SK-N-SH (cell line): ENCODE results near the gene PFKFB3. TPM values are rescaled to one million over a fixed set of nuclear protein-coding genes. Genes with fewer than 3 reads are reported as not detected.

ENCODE experiments used
- CTCF ChIA-PET: fragments of 300-600, 350-600 bp; formaldehyde crosslinking; extraction: SDS; loops from one replicate; lab custom pipeline; 2021; lab: Yijun Ruan, JAX
- POLR2A ChIA-PET: fragments of 350-600 bp; sonication (Branson Sonifier 250); formaldehyde crosslinking; extraction: SDS; loops from one replicate; lab custom pipeline; 2020; ENCODE audit warnings: antibody characterized with exemption, inconsistent platforms; lab: Yijun Ruan, JAX
- DNase-seq: peaks from one replicate; pipeline ENCODE4 v3.0.0; 2012
- H2AFZ ChIP-seq: fragments of 200-600 bp; sonication (generic); 2 replicates; pipeline ENCODE4 v1.8.1; 2016; ENCODE audit warnings: antibody characterized with exemption, mild to moderate bottlenecking, low read depth
- H3F3A ChIP-seq: fragments of 200-600 bp; sonication (generic); replicated peaks from 2 replicates; pipeline ENCODE3; 2016; ENCODE audit warnings: antibody characterized with exemption, mild to moderate bottlenecking; ENCODE audit not compliant: insufficient read depth
- H3K27ac ChIP-seq, 2 experiments: fragments of 200-500 bp in 1 of 2; fragments of 200-600 bp in 1 of 2; sonication (Bioruptor generic) in 1 of 2; sonication (generic), shearing (Covaris generic) in 1 of 2; 2 replicates each; pipeline versions ENCODE4 v1.5.1 to v1.6.1; 2014 to 2016; ENCODE audit warnings: low read depth in 2 of 2, inconsistent platforms in 1 of 2, low read length in 1 of 2, mild to moderate bottlenecking in 1 of 2, mixed read lengths in 1 of 2
- H3K27me3 ChIP-seq: fragments of 200-600 bp; sonication (generic), shearing (Covaris generic); 2 replicates; pipeline ENCODE4 v1.6.1; 2016; ENCODE audit warnings: mixed run types; ENCODE audit not compliant: insufficient read depth
- H3K36me3 ChIP-seq, 2 experiments: fragments of 200-500 bp in 1 of 2; fragments of 200-600 bp in 1 of 2; sonication (Bioruptor generic) in 1 of 2; sonication (generic) in 1 of 2; replicated peaks in 1 of 2; 2 replicates each; pipeline versions ENCODE3 to v1.5.1; 2014 to 2016; ENCODE audit warnings: low read length in 1 of 2, mild to moderate bottlenecking in 1 of 2; ENCODE audit not compliant: insufficient read depth in 2 of 2, control insufficient read depth in 1 of 2
- H3K4me1 ChIP-seq, 2 experiments: fragments of 200-500 bp in 1 of 2; fragments of 200-600 bp in 1 of 2; sonication (Bioruptor generic) in 1 of 2; sonication (generic), shearing (Covaris generic) in 1 of 2; 2 replicates each; pipeline versions ENCODE4 v1.5.1 to v1.6.1; 2014 to 2016; ENCODE audit warnings: low read depth in 1 of 2, low read length in 1 of 2, mixed run types in 1 of 2; ENCODE audit not compliant: insufficient read depth in 2 of 2, control insufficient read depth in 1 of 2
- H3K4me2 ChIP-seq: fragments of 200-600 bp; sonication (generic), shearing (Covaris generic); 2 replicates; pipeline ENCODE4 v1.6.1; 2017; ENCODE audit warnings: mixed run types
- H3K4me3 ChIP-seq, 2 experiments: fragments of 200-500 bp in 1 of 2; fragments of 200-600 bp in 1 of 2; sonication (Bioruptor generic) in 1 of 2; sonication (generic), shearing (Covaris generic) in 1 of 2; 2 replicates each; pipeline versions ENCODE4 v1.5.1 to v1.8.1; 2014 to 2016; ENCODE audit warnings: low read depth in 2 of 2, inconsistent platforms in 1 of 2, low read length in 1 of 2, mild to moderate bottlenecking in 1 of 2, mixed read lengths in 1 of 2, moderate library complexity in 1 of 2
- H3K79me2 ChIP-seq: fragments of 200-600 bp; sonication (generic); 2 replicates; pipeline ENCODE4 v1.8.1; 2017; ENCODE audit warnings: mild to moderate bottlenecking; ENCODE audit not compliant: insufficient read depth
- H3K9ac ChIP-seq: fragments of 200-600 bp; sonication (generic); 2 replicates; pipeline ENCODE4 v1.6.1; 2017; ENCODE audit warnings: mixed run types
- H3K9me2 ChIP-seq: fragments of 200-600 bp; sonication (generic); 2 replicates; pipeline ENCODE4 v1.6.1; 2017; ENCODE audit warnings: mixed run types
- H3K9me3 ChIP-seq: fragments of 200-600 bp; sonication (generic); 2 replicates; pipeline ENCODE4 v1.6.1; 2017; ENCODE audit warnings: mixed run types, mild to moderate bottlenecking, moderate library complexity
- H4K20me1 ChIP-seq: fragments of 200-600 bp; sonication (generic); 2 replicates; pipeline ENCODE4 v1.6.1; 2017; ENCODE audit warnings: mild to moderate bottlenecking, mixed run types; ENCODE audit not compliant: insufficient read depth
- CTCF ChIP-seq: fragments of 200-600 bp; sonication (generic); IDR thresholded peaks from 2 replicates; pipeline ENCODE4 v1.6.1; 2017; ENCODE audit warnings: antibody characterized with exemption, mild to moderate bottlenecking, moderate library complexity
- ELF1 ChIP-seq: IDR thresholded peaks from 2 replicates; pipeline ENCODE4 v1.4.0; 2012
- EZH2phosphoT487 ChIP-seq: fragments of 200-600 bp; sonication (generic); IDR thresholded peaks from 2 replicates; pipeline ENCODE4 v1.6.1; 2017; ENCODE audit warnings: low read depth, mixed run types, mild to moderate bottlenecking, antibody characterized with exemption, moderate library complexity, borderline replicate concordance
- FOXM1 ChIP-seq: IDR thresholded peaks from 2 replicates; pipeline ENCODE4 v1.4.0; 2012; ENCODE audit warnings: low read depth, mild to moderate bottlenecking
- GABPA ChIP-seq: IDR thresholded peaks from 2 replicates; pipeline ENCODE4 v1.4.0; 2012; ENCODE audit warnings: low read depth, mild to moderate bottlenecking
- MEF2A ChIP-seq: IDR thresholded peaks from 2 replicates; pipeline ENCODE4 v1.4.0; 2012; ENCODE audit warnings: low read depth, borderline replicate concordance
- MXI1 ChIP-seq: IDR thresholded peaks from 2 replicates; pipeline ENCODE4 v1.6.1; 2012; ENCODE audit warnings: mild to moderate bottlenecking, low read depth, low read length, improper control_type of control experiment
- NRF1 ChIP-seq: IDR thresholded peaks from 2 replicates; pipeline ENCODE4 v1.6.1; 2012; ENCODE audit warnings: low read depth, mild to moderate bottlenecking, low read length
- PBX3 ChIP-seq: IDR thresholded peaks from 2 replicates; pipeline ENCODE4; 2012
- POLR2AphosphoS5 ChIP-seq: IDR thresholded peaks from 2 replicates; pipeline ENCODE4 v1.6.1; 2012; ENCODE audit warnings: low read depth, low read length
- RCOR1 ChIP-seq: fragments of 150-350 bp; IDR thresholded peaks from 2 replicates; pipeline ENCODE4 v1.6.1; 2017; ENCODE audit warnings: antibody characterized with exemption, low read length
- REST ChIP-seq: IDR thresholded peaks from 2 replicates; pipeline ENCODE4 v1.6.1; 2012; ENCODE audit warnings: mild to moderate bottlenecking, low read depth, low read length, moderate library complexity
- RFX5 ChIP-seq: IDR thresholded peaks from 2 replicates; pipeline ENCODE4 v1.6.1; 2012; ENCODE audit warnings: mild to moderate bottlenecking, improper control_type of control experiment, low read length
- SMC3 ChIP-seq: IDR thresholded peaks from 2 replicates; pipeline ENCODE4 v1.6.1; 2012; ENCODE audit warnings: low read depth, low read length, improper control_type of control experiment
- TAF1 ChIP-seq: IDR thresholded peaks from 2 replicates; pipeline ENCODE4 v1.6.1; 2012; ENCODE audit warnings: low read depth, mild to moderate bottlenecking, low read length, moderate library complexity, borderline replicate concordance
- TEAD4 ChIP-seq: IDR thresholded peaks from 2 replicates; pipeline ENCODE4 v1.4.0; 2012; ENCODE audit warnings: mild to moderate bottlenecking, borderline replicate concordance; ENCODE audit not compliant: insufficient read depth
- YY1 ChIP-seq: IDR thresholded peaks from 2 replicates; pipeline ENCODE4 v1.4.0; 2012; ENCODE audit warnings: low read depth, mild to moderate bottlenecking
- WGBS: methylation state at CpG from one replicate; pipeline ENCODE4 v1.1.6; 2017; ENCODE audit warnings: low lambda C conversion rate; 5-methylcytosine and 5-hydroxymethylcytosine counted together
- polyA plus RNA-seq, 3 experiments: library from polyadenylated mRNA; depleted of rRNA; stranded (reverse); fragments of >200 nt; gene quantifications; 2 replicates each; pipeline ENCODE4 v1.2.3, GENCODE V29; 2012

Gene PFKFB3
- polyA plus RNA-seq, 1 of the 3 experiments (the other 2 are of a cell fraction), result 59.7 TPM

DNA sequence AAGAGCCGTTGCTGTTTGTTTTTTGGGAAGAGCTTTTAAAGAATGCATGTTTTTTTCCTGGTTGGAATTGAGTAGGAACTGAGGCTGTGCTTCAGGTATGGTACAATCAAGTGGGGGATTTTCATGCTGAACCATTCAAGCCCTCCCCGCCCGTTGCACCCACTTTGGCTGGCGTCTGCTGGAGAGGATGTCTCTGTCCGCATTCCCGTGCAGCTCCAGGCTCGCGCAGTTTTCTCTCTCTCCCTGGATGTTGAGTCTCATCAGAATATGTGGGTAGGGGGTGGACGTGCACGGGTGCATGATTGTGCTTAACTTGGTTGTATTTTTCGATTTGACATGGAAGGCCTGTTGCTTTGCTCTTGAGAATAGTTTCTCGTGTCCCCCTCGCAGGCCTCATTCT, 31.6 kb downstream of the PFKFB3 start:
- no peak overlapping the region for H3K4me3 ChIP-seq
- no peaks in the 10 kb centered on the region for H3K9me3 ChIP-seq
- 92% methylated on average over 13 of the region's 13 CpGs for WGBS
- POLR2A ChIA-PET, result no interaction called here
- H3F3A ChIP-seq, result peaks cover 42% of the 10 kb centered on the region
- peaks cover 50% of the 10 kb centered on the region in 2 experiments for H3K36me3 ChIP-seq
- peaks cover 3% of the 10 kb centered on the region; the same call in 1 of the 2 replicates for H4K20me1 ChIP-seq
- H3K27me3 ChIP-seq, result no peaks in the 10 kb centered on the region
- CTCF ChIA-PET, result interaction anchor here (0.6 to 7.1 kb wide), 4 partner anchors 30 to 171 kb away, joined by 4 to 40 read pairs (median 6); partner anchors contain the start of gene PFKFB3
- H2AFZ ChIP-seq, result no peak overlapping the region
- DNase-seq, result no peak
- H3K79me2 ChIP-seq, result peaks cover 16% of the 10 kb centered on the region; the same call in 1 of the 2 replicates
- H3K27ac ChIP-seq, result peak overlapping the region in 1 of 2 experiments; percentile 3; a peak in 1 of 4 replicates
- H3K9ac ChIP-seq, result no peak overlapping the region
- H3K4me2 ChIP-seq, result no peak overlapping the region
- H3K4me1 ChIP-seq, result no peaks in the 10 kb centered on the region; a peak in 1 of 4 replicates
- TF ChIP-seq CTCF (no peak), REST (no peak), YY1 (no peak), GABPA (no peak), NRF1 (no peak), FOXM1 (no peak), EZH2phosphoT487 (no peak), MEF2A (no peak), MXI1 (no peak), RFX5 (no peak), SMC3 (no peak), PBX3 (no peak), TAF1 (no peak), ELF1 (no peak), RCOR1 (no peak), POLR2AphosphoS5 (no peak), TEAD4 (no peak)
- H3K9me2 ChIP-seq, result no peaks in the 10 kb centered on the region
